A549 (cell line): Measurements from ENCODE around the gene SYNDIG1L. TPM values are rescaled to one million over a fixed set of nuclear protein-coding genes. Genes with fewer than 3 reads are reported as not detected.

Source experiments
- ATAC-seq, 2 experiments: fragments of 200-7000 bp in 1 of 2; fragments of >200 bp in 1 of 2; cut with Nextera tagmentation in 1 of 2; cut with Tn5 transposase in 1 of 2; 3 replicates each; pipeline versions ENCODE4 v1.8.0 to v1.9.1; 2018 to 2020; ENCODE audit warnings: mild to moderate bottlenecking in 1 of 2, moderate library complexity in 1 of 2
- CTCF ChIA-PET: fragments of 300-600 bp; sonication (Branson Sonifier 250); formaldehyde crosslinking; extraction: SDS; loops from one replicate; lab custom pipeline; 2021; ENCODE audit warnings: antibody characterized with exemption, inconsistent platforms; lab: Yijun Ruan, JAX
- POLR2A ChIA-PET: fragments of 350-600 bp; formaldehyde crosslinking; extraction: SDS; loops from one replicate; lab custom pipeline; 2021; ENCODE audit warnings: antibody characterized with exemption, inconsistent platforms; lab: Yijun Ruan, JAX
- DNase-seq, 2 experiments: peaks; one replicate each; pipeline versions ENCODE4 v3.0.0 to v3.0.0-alpha.2; 2011 to 2016; ENCODE audit warnings: low read depth in 1 of 2, low spot score in 1 of 2
- FAIRE-seq: peaks from 2 replicates; lab custom pipeline; 2011; peaks lifted over from hg19 to GRCh38; lab: Jason Lieb, UNC
- H3K27ac ChIP-seq, 2 experiments: fragments of >200 bp; sonication (Bioruptor Twin); formaldehyde crosslinking; 3 replicates each; pipeline ENCODE4 v1.5.1; 2016 to 2017
- H3K4me1 ChIP-seq: fragments of >200 bp; sonication (Bioruptor Twin); formaldehyde crosslinking; 3 replicates; pipeline ENCODE4 v1.6.1; 2016
- H3K4me2 ChIP-seq: fragments of >200 bp; sonication (Bioruptor Twin); formaldehyde crosslinking; 3 replicates; pipeline ENCODE4 v1.6.1; 2016
- H3K4me3 ChIP-seq: fragments of >200 bp; sonication (Bioruptor Twin); formaldehyde crosslinking; 3 replicates; pipeline ENCODE4 v1.5.1; 2016
- H3K9me3 ChIP-seq: fragments of >200 bp; sonication (Bioruptor Twin); formaldehyde crosslinking; 3 replicates; pipeline ENCODE4 v1.6.1; 2016
- CBX2 ChIP-seq: fragments of 200-600 bp; sonication (generic); IDR thresholded peaks from 2 replicates; pipeline ENCODE4 v1.6.1; 2016; ENCODE audit warnings: low read depth, mild to moderate bottlenecking, borderline replicate concordance
- CBX8 ChIP-seq: fragments of 200-600 bp; sonication (generic); IDR thresholded peaks from 2 replicates; pipeline ENCODE4 v1.6.1; 2016
- CHD4 ChIP-seq: fragments of 200-600 bp; sonication (generic); IDR thresholded peaks from 2 replicates; pipeline ENCODE4 v1.6.1; 2016; ENCODE audit warnings: antibody characterized with exemption, mild to moderate bottlenecking, borderline replicate concordance
- EHF ChIP-seq: fragments of 250-450 bp; sonication (Bioruptor Pico); IDR thresholded peaks from 2 replicates; pipeline ENCODE4 v1.5.0; 2020; ENCODE audit warnings: mild to moderate bottlenecking
- EHMT2 ChIP-seq: fragments of 200-600 bp; sonication (generic); IDR thresholded peaks from 2 replicates; pipeline ENCODE4 v1.6.1; 2016; ENCODE audit warnings: antibody characterized with exemption, low read depth, mild to moderate bottlenecking, moderate library complexity
- FOSB ChIP-seq: fragments of 250-450 bp; sonication (Bioruptor Pico); IDR thresholded peaks from 2 replicates; pipeline ENCODE4 v1.5.0; 2020; ENCODE audit warnings: mild to moderate bottlenecking, moderate library complexity
- FOSL2 ChIP-seq, 2 experiments: fragments of 450-650 bp in 1 of 2; fragments of >200 bp in 1 of 2; sonication (Bioruptor Twin) in 1 of 2; formaldehyde crosslinking; IDR thresholded peaks; 2 replicates each; pipeline versions ENCODE4 v1.5.0 to v1.6.1; 2016 to 2020; ENCODE audit warnings: mild to moderate bottlenecking in 1 of 2, moderate library complexity in 1 of 2
- FOXS1 ChIP-seq: fragments of 250-450 bp; sonication (Bioruptor Pico); IDR thresholded peaks from 2 replicates; pipeline ENCODE4 v1.5.0; 2020; ENCODE audit warnings: mild to moderate bottlenecking, moderate library complexity
- GATA3 ChIP-seq: IDR thresholded peaks from 2 replicates; pipeline ENCODE4 v1.6.1; 2012; ENCODE audit warnings: borderline replicate concordance
- HDAC2 ChIP-seq: fragments of 200-600 bp; sonication (generic); IDR thresholded peaks from 2 replicates; pipeline ENCODE4 v1.6.1; 2016
- HEYL ChIP-seq: fragments of 250-450 bp; sonication (Bioruptor Pico); IDR thresholded peaks from 2 replicates; pipeline ENCODE4 v1.8.0; 2021; ENCODE audit warnings: mild to moderate bottlenecking, moderate library complexity
- HOXB5 ChIP-seq: fragments of 250-450 bp; sonication (Bioruptor Pico); IDR thresholded peaks from 2 replicates; pipeline ENCODE4 v1.5.0; 2020; ENCODE audit warnings: mild to moderate bottlenecking, moderate library complexity
- JUN ChIP-seq, 2 experiments: fragments of >200 bp; sonication (Bioruptor Twin); formaldehyde crosslinking; IDR thresholded peaks; 2 replicates in 1 of 2; 3 replicates in 1 of 2; pipeline ENCODE4 v1.6.1; 2016 to 2017
- JUNB ChIP-seq: fragments of >200 bp; sonication (Bioruptor Twin); formaldehyde crosslinking; IDR thresholded peaks from 2 replicates; pipeline ENCODE4 v1.6.1; 2016
- MAFK ChIP-seq: fragments of 450-650 bp; IDR thresholded peaks from 2 replicates; pipeline ENCODE4 v1.6.1; 2014; ENCODE audit not compliant: partially characterized antibody
- MAZ ChIP-seq: fragments of 150-350 bp; IDR thresholded peaks from 2 replicates; pipeline ENCODE4 v1.6.1; 2014; ENCODE audit warnings: antibody characterized with exemption, low read depth, low read length, borderline replicate concordance
- NPAS2 ChIP-seq: fragments of 250-450 bp; sonication (Bioruptor Pico); IDR thresholded peaks from 2 replicates; pipeline ENCODE4 v1.8.0; 2022; ENCODE audit warnings: mild to moderate bottlenecking, moderate library complexity, borderline replicate concordance
- NR3C1 ChIP-seq: fragments of >200 bp; sonication (Bioruptor Twin); formaldehyde crosslinking; IDR thresholded peaks from 3 replicates; pipeline ENCODE4 v1.6.1; 2017
- POLR2AphosphoS2 ChIP-seq: conservative IDR thresholded peaks from 2 replicates; pipeline ENCODE4 v1.6.1; 2012; ENCODE audit warnings: low read length, improper control_type of control experiment, inconsistent platforms
- RCOR1 ChIP-seq: fragments of 150-350 bp; IDR thresholded peaks from 2 replicates; pipeline ENCODE4 v1.6.1; 2014; ENCODE audit warnings: antibody characterized with exemption, low read length, low read depth
- TP53 ChIP-seq: fragments of 250-450 bp; sonication (Bioruptor Pico); IDR thresholded peaks from 2 replicates; pipeline ENCODE4 v1.5.0; 2021; ENCODE audit warnings: mild to moderate bottlenecking, moderate library complexity
- ZC3H11A ChIP-seq: fragments of 450-650 bp; IDR thresholded peaks from 2 replicates; pipeline ENCODE4 v1.6.1; 2014; ENCODE audit warnings: antibody characterized with exemption, mild to moderate bottlenecking
- ZFP36 ChIP-seq: fragments of 450-650 bp; IDR thresholded peaks from 2 replicates; pipeline ENCODE4 v1.6.1; 2014; ENCODE audit warnings: borderline replicate concordance; ENCODE audit not compliant: partially characterized antibody
- ZSCAN20 ChIP-seq: fragments of 250-450 bp; sonication (Bioruptor Pico); IDR thresholded peaks from 2 replicates; pipeline ENCODE4 v1.8.0; 2022; ENCODE audit warnings: mild to moderate bottlenecking, moderate library complexity
- WGBS: methylation state at CpG from one replicate; pipeline ENCODE4 v1.1.6; 2017; ENCODE audit errors: missing lambda C conversion rate; 5-methylcytosine and 5-hydroxymethylcytosine counted together
- polyA plus RNA-seq, 4 experiments: library from polyadenylated mRNA; depleted of rRNA in 3 of 4; stranded (reverse); fragments of >200 nt; fragmentation: RNase III in 1 of 4; extraction: RNeasy Plus Mini Kit Qiagen cat#74134 plus additional on column Dnase treatment in 1 of 4; gene quantifications; 2 replicates in 3 of 4; 3 replicates in 1 of 4; pipeline ENCODE4 v1.2.3, GENCODE V29; 2011 to 2017
- TF ChIP-seq, protein P1 (sequence below): fragments of 150-350 bp; IDR thresholded peaks from 2 replicates; pipeline ENCODE4 v1.6.1; 2014; ENCODE audit warnings: low read depth, mild to moderate bottlenecking, low read length
- TF ChIP-seq, protein P2 (sequence below): fragments of 200-600 bp; sonication (generic); IDR thresholded peaks from 2 replicates; pipeline ENCODE4 v1.6.1; 2016; ENCODE audit warnings: antibody characterized with exemption, mild to moderate bottlenecking, moderate library complexity
- TF ChIP-seq, protein P3 (sequence below): IDR thresholded peaks from 2 replicates; pipeline ENCODE4 v1.6.1; 2012; ENCODE audit warnings: low read depth, borderline replicate concordance
- TF ChIP-seq, protein P4 (sequence below): fragments of 250-450 bp; sonication (Bioruptor Pico); IDR thresholded peaks from 2 replicates; pipeline ENCODE4 v1.5.0; 2020; ENCODE audit warnings: low read depth, mild to moderate bottlenecking, moderate library complexity

Gene SYNDIG1L
- polyA plus RNA-seq, 2 of the 4 experiments (the other 2 are of a cell fraction): not detected

DNA sequence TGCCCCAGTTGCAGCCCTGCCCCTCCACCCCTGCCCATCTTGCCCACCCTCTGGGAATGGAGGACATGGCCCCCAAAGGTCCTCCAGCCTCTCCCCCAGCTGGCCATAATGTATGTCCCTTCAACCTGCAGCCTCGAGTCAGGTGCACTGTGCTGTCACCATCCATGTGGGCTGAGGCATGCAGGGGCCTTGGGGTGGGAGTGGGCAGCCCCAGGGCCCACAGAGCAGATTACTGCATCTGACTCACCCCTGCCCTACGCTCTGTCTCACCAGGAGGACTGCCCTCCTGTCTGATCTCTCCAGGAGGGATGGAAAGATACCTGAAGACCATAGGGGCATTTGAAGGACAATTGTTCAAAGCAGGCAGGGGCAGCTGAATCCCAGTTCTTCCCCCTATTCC, 13.3 kb downstream of the SYNDIG1L start:
- WGBS: 0% methylated on average over 1 of the region's 2 CpGs
- FAIRE-seq (no peak), ATAC-seq (no peak), DNase-seq (no peak)
- ChIA-PET CTCF (no interaction called here), POLR2A (no interaction called here)
- TF ChIP-seq HDAC2 (no peak), FOSB (CRISPR knock-in tag) (no peak), RCOR1 (no peak), NPAS2 (CRISPR knock-in tag) (no peak), FOSL2 (IDR thresholded peaks at IDR 0.05) (no peak), FOSL2 (CRISPR knock-in tag; IDR thresholded peaks at IDR 0.05) (no peak), EHMT2 (no peak), HOXB5 (CRISPR knock-in tag) (no peak), CHD4 (no peak), POLR2AphosphoS2 (no peak), ZC3H11A (no peak), MAFK (no peak), MAZ (no peak), JUN (IDR thresholded peaks at IDR 0.05) (no peak)
- TF ChIP-seq, protein P1, sequence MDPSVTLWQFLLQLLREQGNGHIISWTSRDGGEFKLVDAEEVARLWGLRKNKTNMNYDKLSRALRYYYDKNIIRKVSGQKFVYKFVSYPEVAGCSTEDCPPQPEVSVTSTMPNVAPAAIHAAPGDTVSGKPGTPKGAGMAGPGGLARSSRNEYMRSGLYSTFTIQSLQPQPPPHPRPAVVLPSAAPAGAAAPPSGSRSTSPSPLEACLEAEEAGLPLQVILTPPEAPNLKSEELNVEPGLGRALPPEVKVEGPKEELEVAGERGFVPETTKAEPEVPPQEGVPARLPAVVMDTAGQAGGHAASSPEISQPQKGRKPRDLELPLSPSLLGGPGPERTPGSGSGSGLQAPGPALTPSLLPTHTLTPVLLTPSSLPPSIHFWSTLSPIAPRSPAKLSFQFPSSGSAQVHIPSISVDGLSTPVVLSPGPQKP: no peak
- TF ChIP-seq, protein P2, sequence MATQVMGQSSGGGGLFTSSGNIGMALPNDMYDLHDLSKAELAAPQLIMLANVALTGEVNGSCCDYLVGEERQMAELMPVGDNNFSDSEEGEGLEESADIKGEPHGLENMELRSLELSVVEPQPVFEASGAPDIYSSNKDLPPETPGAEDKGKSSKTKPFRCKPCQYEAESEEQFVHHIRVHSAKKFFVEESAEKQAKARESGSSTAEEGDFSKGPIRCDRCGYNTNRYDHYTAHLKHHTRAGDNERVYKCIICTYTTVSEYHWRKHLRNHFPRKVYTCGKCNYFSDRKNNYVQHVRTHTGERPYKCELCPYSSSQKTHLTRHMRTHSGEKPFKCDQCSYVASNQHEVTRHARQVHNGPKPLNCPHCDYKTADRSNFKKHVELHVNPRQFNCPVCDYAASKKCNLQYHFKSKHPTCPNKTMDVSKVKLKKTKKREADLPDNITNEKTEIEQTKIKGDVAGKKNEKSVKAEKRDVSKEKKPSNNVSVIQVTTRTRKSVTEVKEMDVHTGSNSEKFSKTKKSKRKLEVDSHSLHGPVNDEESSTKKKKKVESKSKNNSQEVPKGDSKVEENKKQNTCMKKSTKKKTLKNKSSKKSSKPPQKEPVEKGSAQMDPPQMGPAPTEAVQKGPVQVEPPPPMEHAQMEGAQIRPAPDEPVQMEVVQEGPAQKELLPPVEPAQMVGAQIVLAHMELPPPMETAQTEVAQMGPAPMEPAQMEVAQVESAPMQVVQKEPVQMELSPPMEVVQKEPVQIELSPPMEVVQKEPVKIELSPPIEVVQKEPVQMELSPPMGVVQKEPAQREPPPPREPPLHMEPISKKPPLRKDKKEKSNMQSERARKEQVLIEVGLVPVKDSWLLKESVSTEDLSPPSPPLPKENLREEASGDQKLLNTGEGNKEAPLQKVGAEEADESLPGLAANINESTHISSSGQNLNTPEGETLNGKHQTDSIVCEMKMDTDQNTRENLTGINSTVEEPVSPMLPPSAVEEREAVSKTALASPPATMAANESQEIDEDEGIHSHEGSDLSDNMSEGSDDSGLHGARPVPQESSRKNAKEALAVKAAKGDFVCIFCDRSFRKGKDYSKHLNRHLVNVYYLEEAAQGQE: no peak
- TF ChIP-seq, protein P3, sequence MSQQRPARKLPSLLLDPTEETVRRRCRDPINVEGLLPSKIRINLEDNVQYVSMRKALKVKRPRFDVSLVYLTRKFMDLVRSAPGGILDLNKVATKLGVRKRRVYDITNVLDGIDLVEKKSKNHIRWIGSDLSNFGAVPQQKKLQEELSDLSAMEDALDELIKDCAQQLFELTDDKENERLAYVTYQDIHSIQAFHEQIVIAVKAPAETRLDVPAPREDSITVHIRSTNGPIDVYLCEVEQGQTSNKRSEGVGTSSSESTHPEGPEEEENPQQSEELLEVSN: no peak
- no peaks in the 10 kb centered on the region for H3K4me1 ChIP-seq
- H3K9me3 ChIP-seq: no peaks in the 10 kb centered on the region
- H3K4me2 ChIP-seq: no peak overlapping the region
- H3K4me3 ChIP-seq: no peak overlapping the region
- H3K27ac ChIP-seq: no peak overlapping the region

DNA sequence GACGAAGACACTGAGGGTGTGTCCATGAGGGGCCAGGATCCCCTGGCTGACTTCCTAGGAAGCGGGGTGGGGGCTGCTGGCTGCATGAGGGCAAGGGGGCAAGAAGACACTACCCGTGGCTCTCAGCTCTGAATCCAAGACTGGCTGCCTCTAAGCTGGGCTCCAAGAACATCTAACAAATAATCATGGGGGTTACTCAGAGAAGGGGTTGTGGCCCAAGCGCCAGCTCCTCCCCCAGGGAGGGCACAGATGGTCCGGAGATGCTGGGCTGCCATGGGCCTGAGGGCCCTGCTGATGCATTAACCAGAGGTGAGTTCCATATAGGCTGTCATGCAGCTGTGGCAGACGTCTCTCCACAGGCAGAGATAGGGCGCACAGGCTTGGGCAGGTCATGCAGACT, 14.3 kb downstream of the SYNDIG1L start:
- POLR2A ChIA-PET: no interaction called here
- TF ChIP-seq POLR2AphosphoS2 (no peak), CBX8 (no peak), ZSCAN20 (no peak), NR3C1 (no peak), CHD4 (no peak), ZFP36 (no peak), GATA3 (no peak), JUNB (no peak), CBX2 (no peak), TP53 (CRISPR knock-in tag) (no peak), FOXS1 (CRISPR knock-in tag) (no peak), HEYL (no peak), HOXB5 (CRISPR knock-in tag) (no peak), EHF (no peak)
- TF ChIP-seq, protein P1: no peak
- TF ChIP-seq, protein P4, sequence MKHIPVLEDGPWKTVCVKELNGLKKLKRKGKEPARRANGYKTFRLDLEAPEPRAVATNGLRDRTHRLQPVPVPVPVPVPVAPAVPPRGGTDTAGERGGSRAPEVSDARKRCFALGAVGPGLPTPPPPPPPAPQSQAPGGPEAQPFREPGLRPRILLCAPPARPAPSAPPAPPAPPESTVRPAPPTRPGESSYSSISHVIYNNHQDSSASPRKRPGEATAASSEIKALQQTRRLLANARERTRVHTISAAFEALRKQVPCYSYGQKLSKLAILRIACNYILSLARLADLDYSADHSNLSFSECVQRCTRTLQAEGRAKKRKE: no peak
- TF ChIP-seq, all 56 proteins: peak for 0
- Histone ChIP-seq H3K4me2 (no peak overlapping the region), H3K4me1 (no peaks in the 10 kb centered on the region), H3K9me3 (no peaks in the 10 kb centered on the region), H3K27ac (no peak overlapping the region), H3K4me3 (no peak overlapping the region)
- FAIRE-seq: no peak
- no peak for DNase-seq
- WGBS: 13% methylated on average over 6 of the region's 7 CpGs
- peak in 1 of 2 experiments; percentile 34; a peak in 2 of 6 replicates for ATAC-seq
- CTCF ChIA-PET: interaction anchor here (0.7 kb wide), 2 partner anchors 17 to 21 kb away, joined by 3 to 4 read pairs; no protein-coding TSS in a partner anchor
